HFFc6 (cell line): ENCODE measurements around the gene SIM2. TPM values are rescaled to one million over a fixed set of nuclear protein-coding genes. Genes with fewer than 3 reads are reported as not detected.

Source experiments
- DNase-seq: peaks from one replicate; pipeline ENCODE4 v3.0.0-alpha.2; 2018
- H3K27ac Mint-ChIP-seq: 2 replicates; pipeline ENCODE4 v1.8.0; 2020; ENCODE audit warnings: mild to moderate bottlenecking, mixed read lengths
- H3K27me3 Mint-ChIP-seq: 2 replicates; pipeline ENCODE4 v1.8.0; 2021; ENCODE audit warnings: mild to moderate bottlenecking, moderate library complexity, mixed read lengths; ENCODE audit not compliant: insufficient read depth
- H3K36me3 Mint-ChIP-seq: 2 replicates; pipeline ENCODE4 v1.8.0; 2021; ENCODE audit warnings: low read depth, mixed read lengths
- H3K4me1 Mint-ChIP-seq: 2 replicates; pipeline ENCODE4 v1.8.0; 2020; ENCODE audit warnings: low read depth, mixed read lengths
- H3K4me3 Mint-ChIP-seq: 2 replicates; pipeline ENCODE4 v1.8.0; 2020; ENCODE audit warnings: mild to moderate bottlenecking, moderate library complexity, mixed read lengths
- H3K9me3 Mint-ChIP-seq: 2 replicates; pipeline ENCODE4 v1.8.0; 2020; ENCODE audit warnings: mild to moderate bottlenecking, mixed read lengths
- CTCF ChIP-seq: fragments of 200-600 bp; sonication (generic); IDR thresholded peaks from 2 replicates; pipeline ENCODE4 v1.5.0; 2021; ENCODE audit warnings: antibody characterized with exemption, mild to moderate bottlenecking
- total RNA-seq, 6 experiments: library from RNA; stranded (reverse); fragmentation: NEBNext Ultra II Directional; extraction: Animal tissue kit (Norgen Biotek cat#: 25700); gene quantifications; 2 replicates in 1 of 6; 3 replicates in 5 of 6; pipeline ENCODE4 v1.2.3, GENCODE V29; 2021

SIM2 gene
- total RNA-seq, 6 experiments from 2014 or later: not detected

GRCh38 chr21:36703123-36703522 lies 4.2 kb downstream of the SIM2 start:
- DNase-seq: no peak
- Mint-ChIP-seq H3K36me3 (no peaks in the 10 kb centered on the region), H3K27me3 (peaks cover 68% of the 10 kb centered on the region), H3K9me3 (no peaks in the 10 kb centered on the region), H3K4me1 (peaks cover 19% of the 10 kb centered on the region), H3K4me3 (no peak overlapping the region), H3K27ac (no peak overlapping the region)
- no peak for TF ChIP-seq CTCF

GRCh38 chr21:36703626-36704280 lies 4.8 kb downstream of the SIM2 start:
- no peaks in the 10 kb centered on the region for H3K9me3 Mint-ChIP-seq
- peaks cover 73% of the 10 kb centered on the region for H3K27me3 Mint-ChIP-seq
- TF ChIP-seq CTCF: no peak
- peaks cover 19% of the 10 kb centered on the region for H3K4me1 Mint-ChIP-seq
- no peak for DNase-seq
- H3K36me3 Mint-ChIP-seq: no peaks in the 10 kb centered on the region
- H3K4me3 Mint-ChIP-seq: no peak overlapping the region
- no peak overlapping the region for H3K27ac Mint-ChIP-seq

- H3K4me3 Mint-ChIP-seq: no peak overlapping the region
Measured at GRCh38 chr21:36704281-36704957, 5.5 kb downstream of the SIM2 start.

GRCh38 chr21:36704958-36705678 lies 6.2 kb downstream of the SIM2 start:
- H3K4me3 Mint-ChIP-seq: no peak overlapping the region
- peaks cover 18% of the 10 kb centered on the region for H3K4me1 Mint-ChIP-seq
- H3K27me3 Mint-ChIP-seq: peaks cover 77% of the 10 kb centered on the region
- no peak overlapping the region for H3K27ac Mint-ChIP-seq
- H3K36me3 Mint-ChIP-seq: no peaks in the 10 kb centered on the region
- H3K9me3 Mint-ChIP-seq: no peaks in the 10 kb centered on the region
- TF ChIP-seq CTCF: no peak
- DNase-seq: no peak

More at GRCh38 chr21:36704281-36704957, 5.5 kb downstream of the SIM2 start:
- no peak overlapping the region for H3K27ac Mint-ChIP-seq
- no peak for TF ChIP-seq CTCF
- no peaks in the 10 kb centered on the region for H3K9me3 Mint-ChIP-seq
- DNase-seq: no peak
- H3K27me3 Mint-ChIP-seq: peaks cover 75% of the 10 kb centered on the region
- H3K36me3 Mint-ChIP-seq: no peaks in the 10 kb centered on the region
- H3K4me1 Mint-ChIP-seq: peaks cover 19% of the 10 kb centered on the region

- Mint-ChIP-seq H3K4me1 (peaks cover 16% of the 10 kb centered on the region; the same call in 1 of the 2 replicates), H3K9me3 (no peaks in the 10 kb centered on the region), H3K36me3 (no peaks in the 10 kb centered on the region), H3K4me3 (no peak overlapping the region), H3K27ac (no peak overlapping the region), H3K27me3 (peaks cover 77% of the 10 kb centered on the region)
- DNase-seq: no peak
- TF ChIP-seq CTCF: peak; percentile 34
Measured at GRCh38 chr21:36705679-36706481, 7.0 kb downstream of the SIM2 start.
